ENCODE results near the gene ATP5MG. TPM values are rescaled to one million over a fixed set of nuclear protein-coding genes. Genes with fewer than 3 reads are reported as not detected.

The ATP5MG gene
- total RNA-seq, 1 donor from 2014 or later: 142 TPM

DNA sequence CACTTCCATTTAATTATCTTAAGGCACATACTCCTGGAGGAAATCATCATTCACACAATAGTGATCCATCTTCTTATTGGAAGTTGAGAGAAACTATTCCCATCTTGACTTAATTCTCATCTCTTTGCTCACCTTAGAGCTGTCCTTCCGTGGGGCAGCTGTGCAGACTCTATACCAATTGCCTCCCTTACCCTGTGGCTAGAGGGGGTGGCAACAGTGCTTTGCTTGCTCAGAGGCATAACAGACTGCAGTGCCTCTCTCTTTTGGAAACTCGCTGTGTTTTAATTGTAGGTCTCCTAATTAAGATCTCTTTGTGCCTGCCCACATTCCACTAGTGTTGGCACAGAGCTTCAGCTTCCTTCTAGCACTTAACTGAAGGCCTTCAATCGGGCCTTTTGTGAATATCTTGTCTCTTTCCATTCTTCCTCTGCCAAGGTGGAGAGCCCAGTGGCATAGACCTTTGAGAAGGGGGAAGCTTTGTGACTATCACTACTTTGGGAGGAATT, 40.4 kb downstream of the ATP5MG start:
- H3K36me3 Mint-ChIP-seq (ENCODE audit: unreplicated experiment): peaks cover 6% of the 10 kb centered on the region
- H3K27me3 Mint-ChIP-seq (ENCODE audit: unreplicated experiment): no peaks in the 10 kb centered on the region
- no peak for DNase-seq (ENCODE audit: extremely low spot score, unreplicated experiment)
- no peaks in the 10 kb centered on the region for H3K9me3 Mint-ChIP-seq (ENCODE audit: unreplicated experiment)
- no peak overlapping the region for H3K27ac Mint-ChIP-seq (ENCODE audit: unreplicated experiment)
- H3K4me3 Mint-ChIP-seq (ENCODE audit: unreplicated experiment): no peak overlapping the region
- peaks cover 48% of the 10 kb centered on the region for H3K4me1 Mint-ChIP-seq (ENCODE audit: unreplicated experiment)
- TF ChIP-seq, protein P1, sequence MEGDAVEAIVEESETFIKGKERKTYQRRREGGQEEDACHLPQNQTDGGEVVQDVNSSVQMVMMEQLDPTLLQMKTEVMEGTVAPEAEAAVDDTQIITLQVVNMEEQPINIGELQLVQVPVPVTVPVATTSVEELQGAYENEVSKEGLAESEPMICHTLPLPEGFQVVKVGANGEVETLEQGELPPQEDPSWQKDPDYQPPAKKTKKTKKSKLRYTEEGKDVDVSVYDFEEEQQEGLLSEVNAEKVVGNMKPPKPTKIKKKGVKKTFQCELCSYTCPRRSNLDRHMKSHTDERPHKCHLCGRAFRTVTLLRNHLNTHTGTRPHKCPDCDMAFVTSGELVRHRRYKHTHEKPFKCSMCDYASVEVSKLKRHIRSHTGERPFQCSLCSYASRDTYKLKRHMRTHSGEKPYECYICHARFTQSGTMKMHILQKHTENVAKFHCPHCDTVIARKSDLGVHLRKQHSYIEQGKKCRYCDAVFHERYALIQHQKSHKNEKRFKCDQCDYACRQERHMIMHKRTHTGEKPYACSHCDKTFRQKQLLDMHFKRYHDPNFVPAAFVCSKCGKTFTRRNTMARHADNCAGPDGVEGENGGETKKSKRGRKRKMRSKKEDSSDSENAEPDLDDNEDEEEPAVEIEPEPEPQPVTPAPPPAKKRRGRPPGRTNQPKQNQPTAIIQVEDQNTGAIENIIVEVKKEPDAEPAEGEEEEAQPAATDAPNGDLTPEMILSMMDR (IDR thresholded peaks at IDR 0.05): no peak

- DNase-seq (ENCODE audit: extremely low spot score, unreplicated experiment): no peak
- no peak overlapping the region for H3K4me3 Mint-ChIP-seq (ENCODE audit: unreplicated experiment)
- TF ChIP-seq, protein P1 (IDR thresholded peaks at IDR 0.05): no peak
- H3K36me3 Mint-ChIP-seq (ENCODE audit: unreplicated experiment): peaks cover 6% of the 10 kb centered on the region
- H3K9me3 Mint-ChIP-seq (ENCODE audit: unreplicated experiment): no peaks in the 10 kb centered on the region
- no peak overlapping the region for H3K27ac Mint-ChIP-seq (ENCODE audit: unreplicated experiment)
- peaks cover 47% of the 10 kb centered on the region for H3K4me1 Mint-ChIP-seq (ENCODE audit: unreplicated experiment)
- H3K27me3 Mint-ChIP-seq (ENCODE audit: unreplicated experiment): no peaks in the 10 kb centered on the region
Measured at GRCh38 chr11:118442301-118442700, 40.9 kb downstream of the ATP5MG start.

GRCh38 chr11:118442908-118443589, 41.6 kb downstream of the ATP5MG start:
- H3K4me1 Mint-ChIP-seq (ENCODE audit: unreplicated experiment): peaks cover 46% of the 10 kb centered on the region

DNA sequence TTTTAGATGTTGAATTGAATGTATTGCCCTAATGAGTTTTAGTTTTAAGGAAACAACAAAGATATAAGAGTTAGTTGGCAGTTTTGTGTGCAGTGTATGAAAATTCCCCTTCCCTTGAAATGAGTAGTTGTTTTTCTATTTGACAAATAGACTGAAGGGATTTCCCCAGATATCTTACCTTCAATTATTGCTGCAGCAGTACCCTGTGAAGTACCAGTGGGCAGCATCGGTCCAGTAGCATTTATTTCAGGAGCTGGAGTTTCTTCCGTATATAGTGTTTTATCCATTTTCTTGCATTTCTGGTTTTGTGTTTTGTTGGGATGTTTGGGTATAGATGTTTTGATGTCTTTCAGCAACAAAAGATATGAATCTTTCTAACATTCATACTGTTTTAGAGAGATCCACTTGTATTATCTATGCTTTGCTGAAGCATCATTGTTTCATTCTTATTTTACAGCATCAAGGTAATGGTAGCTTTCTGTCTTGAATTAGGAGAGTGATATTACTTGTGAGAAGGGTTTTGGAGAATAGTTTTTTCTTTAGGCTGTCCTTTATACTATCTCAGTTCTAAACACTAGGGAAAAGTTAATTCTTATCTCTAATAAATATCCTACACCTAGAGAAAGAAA, 42.3 kb downstream of the ATP5MG start:
- peaks cover 6% of the 10 kb centered on the region for H3K36me3 Mint-ChIP-seq (ENCODE audit: unreplicated experiment)
- TF ChIP-seq, protein P1 (IDR thresholded peaks at IDR 0.05): no peak
- H3K4me3 Mint-ChIP-seq (ENCODE audit: unreplicated experiment): no peak overlapping the region
- no peak for DNase-seq (ENCODE audit: extremely low spot score, unreplicated experiment)
- no peaks in the 10 kb centered on the region for H3K27me3 Mint-ChIP-seq (ENCODE audit: unreplicated experiment)
- H3K4me1 Mint-ChIP-seq (ENCODE audit: unreplicated experiment): peaks cover 43% of the 10 kb centered on the region
- H3K27ac Mint-ChIP-seq (ENCODE audit: unreplicated experiment): no peak overlapping the region
- H3K9me3 Mint-ChIP-seq (ENCODE audit: unreplicated experiment): no peaks in the 10 kb centered on the region

More at GRCh38 chr11:118442908-118443589, 41.6 kb downstream of the ATP5MG start:
- TF ChIP-seq, protein P1 (IDR thresholded peaks at IDR 0.05): no peak
- H3K4me3 Mint-ChIP-seq (ENCODE audit: unreplicated experiment): no peak overlapping the region
- H3K27me3 Mint-ChIP-seq (ENCODE audit: unreplicated experiment): no peaks in the 10 kb centered on the region
- DNase-seq (ENCODE audit: extremely low spot score, unreplicated experiment): no peak
- peaks cover 6% of the 10 kb centered on the region for H3K36me3 Mint-ChIP-seq (ENCODE audit: unreplicated experiment)
- H3K27ac Mint-ChIP-seq (ENCODE audit: unreplicated experiment): no peak overlapping the region
- no peaks in the 10 kb centered on the region for H3K9me3 Mint-ChIP-seq (ENCODE audit: unreplicated experiment)

- Mint-ChIP-seq H3K4me1 (ENCODE audit: unreplicated experiment) (peaks cover 17% of the 10 kb centered on the region), H3K36me3 (ENCODE audit: unreplicated experiment) (no peaks in the 10 kb centered on the region), H3K4me3 (ENCODE audit: unreplicated experiment) (no peak overlapping the region), H3K27ac (ENCODE audit: unreplicated experiment) (no peak overlapping the region), H3K9me3 (ENCODE audit: unreplicated experiment) (no peaks in the 10 kb centered on the region), H3K27me3 (ENCODE audit: unreplicated experiment) (no peaks in the 10 kb centered on the region)
- TF ChIP-seq, protein P1 (IDR thresholded peaks at IDR 0.05): no peak
- DNase-seq (ENCODE audit: extremely low spot score, unreplicated experiment): no peak
Measured at GRCh38 chr11:118447423-118447822, 46.0 kb downstream of the ATP5MG start.

Measured in osteocyte (in vitro differentiated cells).